ENCODE data around the gene SLC2A14.

GRCh38 chr12:7781274-7781673 is 91.4 kb downstream of the SLC2A14 start:
- TF ChIP-seq CTCF (IDR thresholded peaks at IDR 0.05) = no peak
- no peak for TF ChIP-seq POLR2A (IDR thresholded peaks at IDR 0.05)
